Measurements from ENCODE around the gene KRTAP5-2.

- TF ChIP-seq HNRNPLL (IDR thresholded peaks at IDR 0.05; ENCODE audit: low read depth, low read length, poor library complexity, severe bottlenecking) (no peak), ZZZ3 (IDR thresholded peaks at IDR 0.05) (no peak), JUND (IDR thresholded peaks at IDR 0.05; ENCODE audit: borderline replicate concordance, low read depth, low read length) (no peak), JUND (tag; IDR thresholded peaks at IDR 0.05; ENCODE audit: borderline replicate concordance, low read depth, low read length) (no peak), ZNF766 (CRISPR knock-in tag; conservative IDR thresholded peaks at IDR 0.05) (no peak), EGR1 (conservative IDR thresholded peaks at IDR 0.05) (no peak), CREB1 (IDR thresholded peaks at IDR 0.05) (no peak), CREB1 (CRISPR knock-in tag; IDR thresholded peaks at IDR 0.05) (no peak), POLR2A (conservative IDR thresholded peaks at IDR 0.05) (no peak), LCOR (CRISPR knock-in tag; IDR thresholded peaks at IDR 0.05) (no peak), PREB (CRISPR knock-in tag; IDR thresholded peaks at IDR 0.05) (no peak), ZNF778 (CRISPR knock-in tag; IDR thresholded peaks at IDR 0.05) (no peak), BRF2 (IDR thresholded peaks at IDR 0.05; ENCODE audit: borderline replicate concordance, insufficient read depth, insufficient read length) (no peak), PYGO2 (tag; IDR thresholded peaks at IDR 0.05) (no peak), NFE2L1 (tag; IDR thresholded peaks at IDR 0.05; ENCODE audit: borderline replicate concordance, low read depth) (no peak)
Observed at GRCh38 chr11:1554981-1555712, 42.9 kb downstream of the KRTAP5-2 start.

Data from K562 (cell line).